Astrocyte of the cerebellum (primary cell): ENCODE data around the gene SHANK1.

Experiments used
- DNase-seq: peaks from one replicate; pipeline ENCODE4 v3.0.0-alpha.2; 2011; ENCODE audit warnings: low read depth
- H3K4me3 ChIP-seq: 2 replicates; pipeline ENCODE4 v1.5.1; 2011; ENCODE audit warnings: mild to moderate bottlenecking, low read depth, low read length, moderate library complexity
- in situ Hi-C: cut with HindIII; loops from 2 replicates; pipeline ENCODE4 v1.10.0; 2017; ENCODE audit warnings: low sequenced_read_pairs
- TF ChIP-seq, protein P1 (sequence below): IDR thresholded peaks from 2 replicates; pipeline ENCODE4 v1.5.1; 2012; ENCODE audit warnings: low read length, low read depth, moderate library complexity, mild to moderate bottlenecking; ENCODE audit errors: missing control alignments

SHANK1 gene

DNA sequence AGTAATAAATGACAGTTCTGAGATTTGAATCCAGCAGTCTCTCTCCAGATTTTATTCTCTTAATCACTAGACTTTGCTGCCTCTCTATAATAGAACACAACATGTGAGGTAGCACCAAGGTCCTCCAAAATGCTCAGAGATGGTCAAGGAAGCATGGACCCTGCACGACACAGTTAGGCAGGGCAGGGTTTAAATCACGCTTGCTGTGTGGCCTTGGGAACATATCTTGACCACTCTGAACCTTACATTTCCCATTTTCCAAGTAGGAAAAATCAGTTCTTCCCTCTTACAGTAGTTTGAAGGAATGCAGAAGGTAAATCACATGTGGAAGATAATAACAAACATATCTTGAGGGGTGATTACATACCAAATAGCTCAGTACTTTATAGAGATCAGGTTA, 86.2 kb downstream of the SHANK1 start:
- H3K4me3 ChIP-seq: no peak overlapping the region
- in situ Hi-C loops: no loop called here
- TF ChIP-seq, protein P1, sequence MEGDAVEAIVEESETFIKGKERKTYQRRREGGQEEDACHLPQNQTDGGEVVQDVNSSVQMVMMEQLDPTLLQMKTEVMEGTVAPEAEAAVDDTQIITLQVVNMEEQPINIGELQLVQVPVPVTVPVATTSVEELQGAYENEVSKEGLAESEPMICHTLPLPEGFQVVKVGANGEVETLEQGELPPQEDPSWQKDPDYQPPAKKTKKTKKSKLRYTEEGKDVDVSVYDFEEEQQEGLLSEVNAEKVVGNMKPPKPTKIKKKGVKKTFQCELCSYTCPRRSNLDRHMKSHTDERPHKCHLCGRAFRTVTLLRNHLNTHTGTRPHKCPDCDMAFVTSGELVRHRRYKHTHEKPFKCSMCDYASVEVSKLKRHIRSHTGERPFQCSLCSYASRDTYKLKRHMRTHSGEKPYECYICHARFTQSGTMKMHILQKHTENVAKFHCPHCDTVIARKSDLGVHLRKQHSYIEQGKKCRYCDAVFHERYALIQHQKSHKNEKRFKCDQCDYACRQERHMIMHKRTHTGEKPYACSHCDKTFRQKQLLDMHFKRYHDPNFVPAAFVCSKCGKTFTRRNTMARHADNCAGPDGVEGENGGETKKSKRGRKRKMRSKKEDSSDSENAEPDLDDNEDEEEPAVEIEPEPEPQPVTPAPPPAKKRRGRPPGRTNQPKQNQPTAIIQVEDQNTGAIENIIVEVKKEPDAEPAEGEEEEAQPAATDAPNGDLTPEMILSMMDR: no peak
- DNase-seq: no peak

DNA sequence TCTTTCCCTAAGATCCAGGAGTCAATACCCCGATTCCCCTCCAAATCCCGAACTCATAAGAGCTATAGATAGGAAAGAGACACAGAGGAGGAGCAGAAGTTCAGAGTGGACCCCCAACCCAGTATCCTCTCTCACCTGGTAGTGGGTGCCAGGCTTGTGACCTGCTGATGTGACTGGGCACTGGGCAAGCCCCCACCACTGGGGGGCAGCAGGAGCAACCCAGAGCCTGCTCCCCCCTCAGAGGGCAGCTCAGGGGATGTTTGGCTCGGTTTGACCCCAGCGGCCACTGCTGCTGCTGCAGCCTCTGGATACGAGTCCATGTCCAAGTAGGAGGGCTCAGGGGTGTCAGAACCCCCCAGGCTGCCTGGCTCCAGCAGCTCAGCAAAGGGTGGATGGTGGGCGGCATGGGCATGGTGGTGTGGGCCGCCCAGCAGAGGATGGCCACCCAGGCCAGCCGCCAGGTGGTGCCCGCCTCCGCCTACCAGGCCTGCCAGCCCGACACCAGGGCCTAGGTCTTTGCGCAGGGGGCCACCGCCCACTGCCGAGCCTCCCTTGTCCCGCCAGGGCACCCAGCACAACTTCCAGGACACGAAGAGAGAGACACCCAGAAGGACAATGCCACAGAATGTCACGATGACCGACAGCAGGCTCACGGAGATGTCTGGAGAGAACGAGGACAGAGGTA, 87.3 kb downstream of the SHANK1 start:
- no peak overlapping the region for H3K4me3 ChIP-seq
- TF ChIP-seq, protein P1: no peak
- DNase-seq: no peak
- in situ Hi-C loops: no loop called here

DNA sequence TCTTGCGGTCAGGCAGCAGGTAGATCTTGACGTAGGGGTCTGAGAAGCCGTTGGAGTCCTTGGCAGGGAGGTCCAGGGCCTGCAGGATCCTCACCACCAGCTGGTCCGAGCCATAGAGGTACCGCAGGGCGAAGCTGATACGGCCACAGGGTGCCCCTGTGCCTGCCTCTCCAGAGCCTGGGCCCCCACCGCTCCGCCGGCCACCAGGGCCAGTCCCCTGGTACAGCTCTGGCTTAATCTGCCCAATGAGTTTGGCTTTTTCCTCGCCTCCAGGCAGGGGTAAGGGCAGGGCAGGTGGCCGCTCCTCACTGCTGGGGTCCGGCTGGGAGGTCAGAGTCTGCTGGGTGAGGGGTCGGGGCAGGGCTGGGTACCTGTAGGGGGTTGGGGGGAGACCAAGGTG, 89.8 kb downstream of the SHANK1 start:
- TF ChIP-seq, protein P1: no peak
- no peak for DNase-seq
- in situ Hi-C loops: no loop called here
- H3K4me3 ChIP-seq: no peak overlapping the region

DNA sequence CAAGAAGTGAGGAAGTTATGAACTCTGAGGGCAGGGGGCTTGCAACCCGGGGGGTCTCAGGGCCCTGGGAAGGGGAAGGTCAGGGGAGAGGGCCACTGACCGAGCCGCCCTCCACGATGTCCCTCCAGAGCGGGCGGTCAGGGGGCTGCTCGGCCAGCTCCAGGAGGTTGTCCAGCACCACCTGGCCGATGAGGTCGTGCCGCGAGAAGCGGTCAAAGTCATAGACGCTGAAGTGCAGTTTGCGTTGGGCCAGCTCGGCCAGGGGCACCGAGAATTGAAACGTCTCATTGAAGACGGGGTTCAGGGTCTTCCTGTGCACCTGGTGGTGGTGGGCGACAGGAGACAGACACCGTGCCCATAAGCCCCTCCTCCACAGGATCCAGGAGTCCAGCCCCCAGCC, 90.4 kb downstream of the SHANK1 start:
- in situ Hi-C loops: no loop called here
- no peak overlapping the region for H3K4me3 ChIP-seq
- TF ChIP-seq, protein P1: no peak
- no peak for DNase-seq

DNA sequence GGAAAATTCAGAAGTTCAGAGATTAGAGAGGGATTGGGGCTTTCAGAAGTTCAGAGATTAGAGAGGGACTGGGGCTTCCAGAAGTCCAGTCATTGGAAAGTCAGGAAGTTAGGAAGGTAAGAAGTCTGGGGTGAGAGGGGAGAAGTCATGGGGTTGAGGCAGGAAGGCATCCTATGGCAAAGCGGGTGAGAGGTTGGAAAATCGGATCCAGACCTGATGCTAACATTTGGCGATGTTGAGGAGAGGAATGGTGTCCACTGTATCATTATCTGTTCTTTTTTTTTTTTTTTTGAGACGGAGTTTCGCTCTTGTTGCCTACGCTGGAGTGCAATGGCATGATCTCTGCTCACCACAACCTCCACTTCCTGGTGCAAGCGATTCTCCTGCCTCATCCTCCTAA, 91.1 kb downstream of the SHANK1 start:
- TF ChIP-seq, protein P1: no peak
- in situ Hi-C loops: no loop called here
- no peak overlapping the region for H3K4me3 ChIP-seq
- no peak for DNase-seq

DNA sequence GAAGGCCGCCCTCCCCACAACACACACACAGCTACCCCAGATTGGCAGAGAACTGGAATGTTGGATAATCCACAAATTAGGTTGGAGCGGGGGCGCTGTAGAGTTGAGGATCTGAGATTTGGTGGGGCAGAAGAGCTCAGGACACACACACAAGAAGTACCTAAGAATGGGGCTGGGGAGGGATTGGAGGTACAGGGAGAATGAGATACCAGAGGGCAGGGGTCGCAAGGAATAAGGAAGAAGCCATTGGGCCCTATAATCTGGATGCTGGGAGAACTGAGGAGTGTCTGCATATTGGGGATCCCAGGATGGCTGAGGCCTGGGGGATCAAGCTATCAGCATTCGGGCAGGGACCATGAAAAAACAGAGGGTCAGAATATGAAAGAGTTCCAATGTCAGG, 91.5 kb downstream of the SHANK1 start:
- H3K4me3 ChIP-seq: no peak overlapping the region
- in situ Hi-C loops: no loop called here
- DNase-seq: no peak
- TF ChIP-seq, protein P1: no peak
